ENCODE results near the gene COQ9.
"Not testable (repeated sequence)": the region's sequence is repeated elsewhere in the genome, so short reads cannot be mapped to it uniquely, and the experiment has no call there.

COQ9 gene, protein sequence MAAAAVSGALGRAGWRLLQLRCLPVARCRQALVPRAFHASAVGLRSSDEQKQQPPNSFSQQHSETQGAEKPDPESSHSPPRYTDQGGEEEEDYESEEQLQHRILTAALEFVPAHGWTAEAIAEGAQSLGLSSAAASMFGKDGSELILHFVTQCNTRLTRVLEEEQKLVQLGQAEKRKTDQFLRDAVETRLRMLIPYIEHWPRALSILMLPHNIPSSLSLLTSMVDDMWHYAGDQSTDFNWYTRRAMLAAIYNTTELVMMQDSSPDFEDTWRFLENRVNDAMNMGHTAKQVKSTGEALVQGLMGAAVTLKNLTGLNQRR

DNA sequence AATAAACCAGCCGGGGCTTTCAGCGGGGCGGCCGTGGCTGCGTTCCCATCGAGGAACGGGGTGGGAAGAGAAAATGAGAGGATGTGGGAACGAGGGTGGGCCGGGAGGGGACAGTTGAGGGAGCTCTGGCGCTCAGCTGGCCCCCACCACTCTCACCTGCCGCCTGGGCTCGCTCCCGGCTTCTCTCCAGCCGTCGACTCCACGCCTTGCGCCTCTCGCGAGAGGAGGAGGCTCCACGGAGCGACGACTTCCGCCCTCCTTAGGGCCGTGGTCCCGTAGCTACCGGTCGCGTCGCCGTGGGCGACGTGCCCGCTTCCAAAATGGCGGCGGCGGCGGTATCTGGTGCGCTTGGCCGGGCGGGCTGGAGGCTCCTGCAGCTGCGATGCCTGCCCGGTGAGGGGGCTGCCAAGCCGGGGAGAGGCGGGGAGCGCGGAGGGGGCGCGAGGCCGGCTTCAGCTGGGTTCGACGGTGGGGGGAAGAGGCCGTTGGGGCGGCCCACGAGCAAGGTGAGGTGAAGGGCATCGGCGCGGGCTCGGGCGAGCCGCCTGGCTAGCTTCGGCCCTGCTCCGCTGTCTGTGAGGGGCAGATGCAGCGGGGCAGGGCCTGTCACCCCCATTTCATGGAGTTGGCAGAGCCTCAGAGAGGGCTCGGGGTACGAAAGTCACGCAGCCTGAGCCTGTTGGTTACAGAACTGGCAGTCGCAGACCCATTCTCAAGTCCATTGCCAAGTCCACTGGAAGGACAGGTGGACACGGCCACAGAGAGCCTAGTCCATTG lies at the start of gene COQ9, which contains the start of gene CIAPIN1:
COQ9 (plus strand) TSS at position 294 of the 777 bp plus-strand sequence; CDS start at position 321, 27 bp downstream.
CIAPIN1 (minus strand) TSS at position 200 of the 777 bp plus-strand sequence. CDS start 6,457 bp downstream, outside the sequence.
- DNase-seq: peak; percentile 93

DNA sequence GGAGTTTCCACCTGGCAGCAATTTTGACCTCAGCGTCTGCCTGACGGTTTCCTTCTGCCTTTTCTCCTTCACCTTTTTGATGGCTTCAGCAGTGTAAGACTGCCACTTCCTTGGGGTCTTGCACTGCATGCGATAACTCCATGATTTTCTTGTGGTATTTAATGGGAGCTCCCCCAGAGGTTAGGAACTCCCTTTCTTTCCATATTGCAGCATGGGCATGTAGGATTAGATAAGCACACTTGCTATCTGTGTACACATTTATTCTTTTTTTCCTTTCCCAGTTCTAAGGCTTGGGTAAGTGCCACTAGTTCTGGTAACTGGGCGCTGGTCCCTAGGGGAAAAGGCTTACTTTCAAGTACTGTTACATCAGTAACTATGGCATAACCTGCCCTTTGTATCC lies 49.8 kb upstream of the COQ9 start:
- DNase-seq: not testable (repeated sequence)

DNA sequence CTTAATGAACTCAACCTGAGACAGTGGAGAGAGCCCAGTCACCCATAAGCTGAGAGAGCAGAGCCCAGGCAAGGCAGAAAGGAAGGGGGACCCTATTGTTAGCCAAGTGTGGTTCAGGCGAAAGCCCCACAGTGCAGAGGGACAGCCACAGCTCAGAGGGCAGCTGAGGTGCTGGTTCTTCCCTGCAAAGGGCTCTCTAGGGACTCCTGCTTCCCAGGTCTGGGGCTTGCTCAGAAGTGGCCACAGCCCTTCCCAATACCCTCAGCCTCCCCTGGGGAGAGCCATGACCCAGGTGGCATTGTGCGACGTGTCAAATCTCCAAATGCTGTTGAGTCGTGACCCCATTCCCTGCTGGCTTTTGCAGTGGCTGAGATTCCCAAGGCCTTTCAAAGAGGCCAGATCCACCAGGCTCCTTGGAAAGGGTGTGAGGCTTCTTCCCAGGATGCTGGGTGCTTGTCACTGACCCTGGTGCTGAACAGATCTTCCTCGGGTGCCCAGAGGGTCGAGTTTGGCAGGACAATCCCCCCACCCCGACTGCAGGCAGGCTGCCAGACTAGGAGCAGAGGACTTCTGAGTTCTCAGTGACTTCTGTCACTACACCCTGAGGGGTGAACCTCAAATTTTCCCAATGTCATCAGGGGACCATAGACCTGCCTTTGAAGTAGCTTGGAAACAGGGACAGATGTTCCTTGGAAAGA lies 45.2 kb upstream of the COQ9 start:
- DNase-seq: no peak

- no peak for DNase-seq
Observed at GRCh38 chr16:57403965-57404817, 43.1 kb upstream of the COQ9 start, which contains the start of gene CCL17. TSS of gene CCL17 (plus strand) at chr16:57404767. CDS start at chr16:57413933, 9,166 bp downstream.

GRCh38 chr16:57405097-57405496 lies 42.2 kb upstream of the COQ9 start:
- DNase-seq: no peak

- no peak for DNase-seq
Observed at GRCh38 chr16:57406881-57407280, 40.4 kb upstream of the COQ9 start.

- DNase-seq: no peak
Observed at GRCh38 chr16:57407521-57408353, 39.5 kb upstream of the COQ9 start.

DNA sequence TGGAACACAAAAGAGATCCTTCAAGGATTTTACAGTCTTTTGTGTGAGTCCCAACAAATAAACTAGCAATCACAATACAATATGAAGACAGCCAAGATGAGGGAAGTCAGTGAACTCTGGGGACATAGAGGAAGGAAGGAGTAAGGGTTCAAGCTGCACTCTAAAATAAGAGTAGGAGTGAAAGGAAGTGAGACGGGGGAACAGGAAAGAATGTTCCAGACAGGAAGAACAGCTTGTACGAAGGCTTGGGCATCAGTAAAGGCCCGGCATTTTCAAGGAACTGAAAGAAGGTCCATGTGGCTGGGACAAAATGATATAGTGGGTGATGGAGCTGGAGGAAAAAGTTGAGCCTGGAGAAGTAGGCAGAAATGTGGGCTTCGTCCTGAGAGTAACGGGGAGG lies 38.2 kb upstream of the COQ9 start:
- DNase-seq: no peak

- no peak for DNase-seq
Observed at GRCh38 chr16:57409870-57410587, 37.2 kb upstream of the COQ9 start.

DNA sequence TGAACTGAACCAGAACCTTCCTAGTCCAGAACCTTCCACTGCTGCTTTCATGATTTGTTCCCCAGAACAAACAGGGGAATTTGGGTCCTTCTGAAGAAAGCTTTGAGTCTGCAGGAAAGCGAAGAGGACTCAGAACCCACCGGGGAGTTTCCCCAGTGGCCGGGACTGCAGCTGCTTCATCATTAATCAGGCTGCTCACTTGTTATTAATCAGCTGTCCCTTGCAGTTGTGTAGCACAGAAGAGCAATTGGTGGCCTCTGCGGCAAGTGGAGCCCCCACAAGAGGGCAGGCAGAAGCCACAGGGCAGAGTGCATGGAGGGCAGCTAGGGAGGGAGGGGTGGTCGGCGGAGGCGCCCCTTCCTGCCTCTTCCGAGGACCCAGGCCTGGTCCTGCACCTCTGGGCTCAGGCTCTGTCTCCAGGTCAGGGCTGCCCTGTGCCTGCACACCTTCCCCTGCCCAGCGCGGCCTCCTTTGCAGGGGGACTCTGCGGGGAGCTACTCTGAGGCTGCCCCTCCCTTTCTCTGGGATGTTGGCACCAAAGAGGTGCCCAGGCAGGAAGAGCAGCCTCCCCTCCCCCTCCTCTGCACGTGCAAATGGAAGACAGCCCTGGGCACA lies 35.8 kb upstream of the COQ9 start:
- no peak for DNase-seq

DNA sequence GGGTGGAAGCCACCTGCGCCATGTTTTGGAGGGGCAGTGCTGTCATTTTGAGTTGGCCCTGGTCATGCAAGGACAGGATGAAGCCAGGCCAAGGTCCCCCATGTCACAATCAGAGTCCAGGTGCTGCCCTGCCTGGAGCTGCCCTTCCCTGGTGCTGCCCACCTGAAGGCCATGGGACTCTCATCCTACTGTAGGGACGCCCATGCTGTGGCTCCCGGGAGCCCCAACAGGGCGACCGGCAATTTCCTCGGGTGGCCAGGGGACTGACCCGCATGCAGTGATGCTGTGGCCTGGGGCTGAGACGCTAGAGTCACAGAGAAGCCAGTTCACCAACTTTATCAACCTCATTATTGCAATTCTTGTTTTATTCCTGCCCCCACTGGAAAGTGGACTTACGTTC lies 34.7 kb upstream of the COQ9 start:
- DNase-seq: no peak

GRCh38 chr16:57413301-57413730 lies 34.0 kb upstream of the COQ9 start:
- DNase-seq: no peak

DNA sequence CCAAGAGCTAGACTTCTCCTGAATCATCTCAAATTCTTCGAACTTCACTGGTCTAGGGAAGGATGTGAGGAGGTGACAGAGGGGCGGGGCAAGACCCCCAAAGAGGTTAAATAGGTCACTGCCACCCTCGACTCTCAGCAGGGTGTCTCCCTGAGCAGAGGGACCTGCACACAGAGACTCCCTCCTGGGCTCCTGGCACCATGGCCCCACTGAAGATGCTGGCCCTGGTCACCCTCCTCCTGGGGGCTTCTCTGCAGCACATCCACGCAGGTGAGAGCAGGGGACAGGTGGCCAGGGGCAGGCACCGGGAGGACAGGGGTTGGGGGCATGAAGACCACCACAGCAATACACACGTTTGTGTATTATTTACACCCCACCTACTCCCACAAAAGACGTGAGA lies 33.5 kb upstream of the COQ9 start:
- DNase-seq: no peak

DNA sequence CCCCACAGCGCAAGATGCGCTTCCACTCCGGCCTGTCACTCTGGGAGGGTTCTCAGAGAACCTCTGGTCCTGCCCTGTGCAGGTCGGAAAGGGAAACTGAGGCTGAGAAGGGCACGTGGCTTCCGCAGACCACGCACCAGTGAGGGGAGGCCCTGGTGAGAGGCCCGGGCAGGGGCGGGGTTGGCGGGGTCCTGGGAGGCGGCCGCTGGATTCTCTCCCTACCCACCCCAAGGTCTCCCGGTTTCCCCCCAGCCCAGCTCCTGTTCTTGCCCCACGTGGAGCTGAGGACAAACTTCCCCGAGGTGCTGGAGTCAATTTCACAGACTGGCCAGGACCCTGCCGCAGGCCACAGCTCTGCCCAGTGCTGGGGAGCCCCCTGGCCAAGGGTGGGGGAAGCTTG lies 31.2 kb upstream of the COQ9 start:
- DNase-seq: no peak

DNA sequence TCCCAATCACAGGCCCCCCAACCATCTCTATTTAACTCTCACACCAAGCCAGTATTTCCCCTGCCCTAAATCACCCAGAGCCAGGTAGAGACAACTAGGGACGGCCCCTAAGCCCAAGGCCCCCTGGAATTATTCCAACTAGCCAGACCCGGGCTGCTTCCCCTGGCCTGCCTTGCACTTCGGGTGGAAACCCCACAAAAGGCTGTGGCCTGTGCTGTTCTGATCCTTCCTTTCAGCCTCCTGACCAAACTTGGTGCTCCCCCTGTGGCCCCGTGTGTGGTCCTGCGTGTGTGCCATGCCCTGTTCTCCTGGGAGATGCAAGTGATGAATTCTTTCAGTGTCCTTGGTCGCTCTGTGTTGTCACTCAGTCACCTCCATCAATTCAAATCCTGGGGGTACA lies 27.8 kb upstream of the COQ9 start:
- no peak for DNase-seq

DNA sequence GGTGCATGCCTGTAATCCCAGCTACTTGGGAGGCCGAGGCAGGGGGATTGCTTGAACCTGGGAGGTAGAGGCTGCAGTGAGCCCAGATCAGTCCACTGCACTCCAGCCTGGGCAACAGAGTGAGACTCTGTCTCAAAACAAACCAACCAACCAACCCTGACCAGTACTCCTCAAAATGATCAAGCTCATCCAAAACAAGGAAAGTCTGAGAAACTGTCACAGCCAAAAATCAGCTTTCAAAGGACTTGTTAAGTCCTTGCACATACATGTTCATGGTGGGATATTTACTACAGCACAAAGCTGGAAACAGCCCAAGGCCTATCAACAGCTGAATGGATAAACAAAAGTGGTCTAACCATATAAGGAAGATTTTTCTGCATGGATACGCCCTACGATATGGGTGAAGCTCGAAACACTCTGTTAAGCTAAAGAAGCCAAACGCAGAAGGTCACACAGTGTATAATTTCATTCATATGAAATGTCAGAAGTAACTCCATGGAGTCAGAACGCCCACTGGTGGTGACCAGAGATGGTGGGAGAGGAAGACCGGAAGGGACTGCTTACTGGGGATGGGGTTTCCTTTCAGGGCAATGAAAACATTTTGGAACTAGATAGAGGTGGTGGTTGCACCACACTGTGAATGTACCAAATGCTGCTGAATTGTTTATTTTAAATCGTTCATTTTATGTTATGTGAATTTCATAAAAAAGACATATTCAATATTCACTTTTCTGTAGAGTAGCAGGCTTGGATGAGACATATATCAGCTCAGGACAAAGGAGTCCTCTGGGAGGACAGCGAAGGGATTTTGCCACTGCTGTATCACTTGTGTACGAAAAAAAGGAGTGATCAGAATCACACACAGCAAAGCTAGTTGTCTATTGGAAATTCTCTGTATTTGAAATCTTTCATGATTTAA lies 25.0 kb upstream of the COQ9 start:
- no peak for DNase-seq

DNA sequence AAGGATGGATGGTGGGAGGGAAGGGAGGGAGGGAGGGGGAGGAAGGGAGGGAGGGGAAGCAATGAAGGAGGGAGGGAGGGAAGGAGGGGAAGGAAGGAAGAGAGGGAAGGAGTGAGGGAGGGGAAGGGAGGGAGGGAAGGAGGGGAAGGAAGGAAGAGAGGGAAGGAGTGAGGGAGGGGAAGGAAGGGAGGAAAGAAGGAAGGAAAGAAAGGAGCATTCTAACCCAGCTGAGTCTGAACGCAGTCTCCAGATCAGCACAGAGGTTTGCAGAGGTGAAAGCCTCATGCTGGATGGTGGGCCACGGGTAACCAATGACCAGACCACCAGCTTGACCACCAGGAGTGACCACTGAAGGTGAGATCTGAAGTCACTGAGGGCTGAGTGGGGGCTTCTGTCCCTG lies 24.1 kb upstream of the COQ9 start:
- no peak for DNase-seq

DNA sequence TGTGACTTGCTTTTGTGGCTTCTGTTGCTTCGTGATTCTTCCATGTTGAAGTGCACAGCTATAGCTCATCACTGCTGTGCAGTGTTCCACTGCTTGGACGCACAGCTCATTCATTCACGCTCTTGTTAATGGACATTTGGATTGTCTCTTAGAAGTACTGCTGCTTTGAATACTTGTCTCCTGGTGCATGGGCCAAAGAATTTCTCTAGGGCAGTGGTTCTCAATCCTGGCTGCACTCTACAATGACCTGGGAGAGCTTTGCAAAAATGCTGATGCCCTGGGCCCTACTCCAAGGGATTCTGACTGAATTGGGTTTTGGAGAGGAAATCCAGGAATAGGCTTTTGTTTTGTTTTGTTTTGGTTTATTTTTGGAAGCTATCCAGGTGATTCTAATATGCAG lies 22.7 kb upstream of the COQ9 start:
- no peak for DNase-seq

DNA sequence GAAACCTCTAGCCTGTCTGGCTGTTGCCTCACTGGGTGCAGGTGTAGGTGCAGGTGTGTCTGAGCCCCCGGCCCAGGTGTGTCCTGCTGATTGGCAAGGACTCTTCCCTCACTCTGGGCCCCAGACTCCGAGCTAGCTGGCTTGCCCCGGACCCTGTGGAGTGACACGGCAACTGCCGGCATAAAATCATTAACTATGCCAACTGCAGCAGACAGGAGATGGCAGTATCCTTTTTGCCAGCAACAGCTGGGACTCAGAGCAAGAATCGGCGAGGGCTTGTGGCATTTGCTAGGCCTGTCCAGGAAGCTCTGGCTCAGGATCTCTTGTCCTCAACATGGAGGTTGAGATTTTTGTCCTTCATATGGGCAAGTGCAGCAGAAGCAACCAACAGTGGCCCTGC lies 20.9 kb upstream of the COQ9 start:
- no peak for DNase-seq
